NCI-H2029 treated with DMSO at 0.1 percent for 48 hours (cell line): ENCODE data around the gene CTR9.
"Not testable (repeated sequence)": the region's sequence is repeated elsewhere in the genome, so short reads cannot be mapped to it uniquely, and the experiment has no call there.

Source experiments
- DNase-seq: peaks from one replicate; lab custom pipeline; 2025; lab: John Stamatoyannopoulos, UW

CTR9 gene

GRCh38 chr11:10822491-10822890 is 71.4 kb downstream of the CTR9 start:
- DNase-seq = not testable (repeated sequence)

DNA sequence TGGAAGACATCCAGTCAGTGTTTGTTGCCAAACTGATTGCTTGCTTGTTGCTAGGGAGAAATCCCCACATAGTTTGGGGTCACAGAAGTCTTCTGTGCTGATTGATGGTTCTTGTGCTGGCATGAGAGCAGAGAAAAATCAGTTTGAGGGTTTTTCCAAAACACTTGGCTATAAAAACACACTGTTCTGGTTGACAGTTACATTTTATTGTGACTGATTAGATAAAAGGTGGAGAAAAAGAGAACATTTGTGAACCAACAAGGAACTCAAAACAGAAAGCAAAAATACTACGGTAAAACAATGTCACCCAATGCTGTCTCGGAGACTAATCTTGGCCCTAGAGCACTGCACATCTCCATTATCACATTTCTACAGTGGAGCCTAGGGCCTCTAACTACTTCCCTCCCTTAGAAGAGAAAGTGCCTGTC is 72.1 kb downstream of the CTR9 start:
- no peak for DNase-seq

- DNase-seq = no peak
Observed at GRCh38 chr11:10824888-10825287, 73.8 kb downstream of the CTR9 start.

DNA sequence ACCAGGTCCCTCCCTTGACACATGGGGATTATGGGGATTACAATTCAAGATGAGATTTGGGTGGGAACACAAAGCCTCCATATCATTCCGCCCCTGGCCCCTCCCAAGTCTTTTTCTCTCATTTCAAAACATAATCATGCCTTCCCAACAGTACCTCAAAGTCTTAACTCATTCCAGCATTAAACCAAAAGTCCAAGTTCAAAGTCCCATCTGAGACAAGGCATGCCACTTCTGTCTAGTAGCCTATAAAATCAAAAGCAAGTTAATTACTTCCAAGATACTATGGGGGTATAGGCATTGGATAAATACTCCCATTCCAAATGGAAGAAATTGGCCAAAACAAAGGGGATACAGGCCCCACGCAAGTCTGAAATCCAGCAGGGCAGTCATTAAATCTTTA is 77.4 kb downstream of the CTR9 start:
- no peak for DNase-seq

- DNase-seq = no peak
Observed at GRCh38 chr11:10829139-10829538, 78.1 kb downstream of the CTR9 start.
